GM11168 (cell line): ENCODE results near the gene CLEC18A.

Experiments used
- in situ Hi-C: fragments of 300-500 bp; cut with MboI; formaldehyde crosslinking; loops from one replicate; pipeline ENCODE4 v1.12.0; 2022; ENCODE audit warnings: low sequenced_read_pairs; ENCODE audit not compliant: unreplicated experiment

Gene CLEC18A

GRCh38 chr16:69951017-69951671 lies at the start of gene CLEC18A:
CLEC18A (plus strand) TSS chr16:69951334; CDS start chr16:69951367, 33 bp downstream.
- in situ Hi-C loops, result loop anchor here (25.0 kb wide), 1 partner anchor 236 kb away; no protein-coding TSS in a partner anchor

DNA sequence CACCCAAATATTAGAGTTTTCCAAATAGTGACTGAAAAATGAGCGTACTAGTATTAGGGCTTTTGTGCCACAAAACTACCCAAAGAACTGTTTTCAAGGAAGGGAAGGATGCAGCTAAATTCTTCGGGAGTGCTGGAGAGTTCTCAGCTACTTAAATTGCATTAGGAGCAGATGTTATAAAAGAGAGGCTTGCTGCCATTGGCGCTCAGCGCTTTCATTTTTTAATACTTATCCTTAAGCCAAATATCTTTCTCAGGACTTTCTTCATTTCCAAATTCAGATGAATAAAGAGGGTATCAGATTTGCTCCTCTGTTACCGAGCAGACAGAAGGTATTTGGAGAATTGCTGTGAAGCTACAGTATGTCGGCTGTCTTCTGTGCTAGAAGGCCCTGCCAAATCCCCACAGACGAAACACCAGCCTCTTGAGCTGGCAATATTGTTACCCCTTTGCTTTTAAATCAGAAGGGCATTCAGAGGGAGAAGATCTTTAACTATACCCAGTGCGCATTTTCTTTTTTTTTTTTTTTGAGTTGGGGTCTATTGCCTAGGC lies 47.2 kb upstream of the CLEC18A start:
- in situ Hi-C loops, result no loop called here

DNA sequence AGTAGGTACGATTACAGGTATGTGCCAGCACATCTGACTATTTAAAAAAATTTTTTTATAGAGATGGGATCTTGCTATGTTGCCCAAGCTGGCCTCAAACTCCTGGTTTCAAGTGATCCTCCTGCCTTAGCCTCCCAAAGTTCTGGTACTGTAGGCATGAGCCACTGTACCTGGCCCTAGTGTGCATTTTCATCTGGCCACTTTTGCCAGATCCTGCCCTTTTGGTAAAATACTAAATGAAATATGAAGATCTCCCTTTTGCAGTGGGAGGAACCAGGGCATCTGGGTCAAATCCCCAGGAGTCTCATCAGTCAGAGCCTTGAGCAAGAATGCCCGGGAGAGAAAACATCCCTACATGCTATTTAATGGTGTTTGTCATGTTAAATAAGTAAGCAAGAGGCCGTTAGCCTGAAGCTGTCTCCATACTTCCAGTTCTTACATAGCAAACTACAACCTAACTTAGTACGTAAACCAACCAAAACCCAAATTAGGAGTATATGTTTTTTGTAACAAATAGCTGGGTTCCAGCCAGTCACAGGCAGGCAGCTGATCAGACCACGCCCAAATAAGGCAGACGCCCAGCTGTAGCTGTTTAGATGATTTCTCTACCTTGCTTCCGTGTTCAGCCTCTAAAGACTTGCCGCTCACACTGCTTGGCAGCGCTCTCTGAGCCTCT lies 46.5 kb upstream of the CLEC18A start:
- in situ Hi-C loops, result no loop called here

DNA sequence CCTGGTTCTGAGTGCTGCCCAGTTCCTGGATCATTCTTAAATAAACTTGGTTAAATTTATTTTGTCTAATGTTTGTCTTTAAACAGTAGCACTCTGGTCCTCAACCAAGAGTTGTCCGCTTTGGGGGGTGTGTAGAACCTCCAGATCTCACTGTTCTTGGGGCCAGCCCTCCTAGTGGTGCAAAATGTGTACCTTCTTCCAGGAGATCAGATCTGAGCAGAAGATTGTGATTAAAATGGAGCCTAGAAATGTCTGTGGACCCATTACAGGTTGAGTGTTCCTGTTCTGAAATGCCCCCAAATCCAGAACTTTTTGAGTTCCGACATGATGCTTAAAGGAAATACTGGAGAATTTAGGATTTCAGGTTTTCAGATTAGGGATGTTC lies 46.0 kb upstream of the CLEC18A start:
- in situ Hi-C loops, result no loop called here

- in situ Hi-C loops, result no loop called here
These were observed 44.2 kb upstream of the CLEC18A start for GRCh38 chr16:69906838-69907401.

- in situ Hi-C loops, result no loop called here
These were observed 42.1 kb upstream of the CLEC18A start for GRCh38 chr16:69909043-69909442.

DNA sequence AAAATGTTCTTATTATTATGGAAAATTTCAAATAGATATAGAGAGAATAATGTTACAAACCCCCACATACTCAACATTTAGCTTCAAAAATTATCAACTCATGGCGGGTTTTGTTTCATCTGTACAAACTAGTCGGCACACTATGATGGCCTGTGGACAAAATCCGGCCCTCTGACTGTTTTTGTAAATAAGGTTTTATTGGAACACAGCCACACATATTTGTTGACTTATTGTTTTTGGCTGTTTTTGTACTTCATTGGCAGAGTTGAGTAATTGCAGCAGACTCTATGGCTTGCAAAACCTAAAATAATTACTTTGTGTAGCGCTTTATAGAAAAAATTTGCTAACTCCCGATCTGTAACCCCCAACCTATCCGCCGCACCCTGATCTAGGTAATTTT lies 41.4 kb upstream of the CLEC18A start:
- in situ Hi-C loops, result loop anchor here (10.0 kb wide), 1 partner anchor 105 kb away; no protein-coding TSS in a partner anchor

GRCh38 chr16:69910964-69911363 lies 40.2 kb upstream of the CLEC18A start:
- in situ Hi-C loops, result loop anchor here (10.0 kb wide), 1 partner anchor 106 kb away; no protein-coding TSS in a partner anchor

GRCh38 chr16:69916462-69916861 lies 34.7 kb upstream of the CLEC18A start:
- in situ Hi-C loops, result loop anchor here (10.0 kb wide), 1 partner anchor 112 kb away; no protein-coding TSS in a partner anchor

- in situ Hi-C loops, result loop anchor here (10.0 kb wide), 1 partner anchor 113 kb away; no protein-coding TSS in a partner anchor
These were observed 33.8 kb upstream of the CLEC18A start for GRCh38 chr16:69917311-69917710.

DNA sequence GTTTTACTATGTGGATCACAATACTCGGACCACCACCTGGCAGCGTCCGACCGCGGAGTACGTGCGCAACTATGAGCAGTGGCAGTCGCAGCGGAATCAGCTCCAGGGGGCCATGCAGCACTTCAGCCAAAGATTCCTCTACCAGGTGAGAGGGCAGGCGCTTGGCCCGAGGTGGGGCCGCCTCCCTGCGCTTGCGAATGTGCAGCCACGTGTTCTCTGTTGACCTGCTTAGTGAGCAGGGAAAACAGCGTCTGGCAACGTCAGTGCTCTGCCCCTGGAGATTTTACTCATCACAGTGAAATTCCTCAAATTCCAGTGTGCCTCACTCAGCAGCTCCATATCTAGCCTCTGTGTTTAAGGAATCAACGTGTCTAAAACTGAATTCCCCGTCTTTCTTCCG lies 33.4 kb upstream of the CLEC18A start:
- in situ Hi-C loops, result loop anchor here (10.0 kb wide), 1 partner anchor 113 kb away; no protein-coding TSS in a partner anchor

GRCh38 chr16:69918241-69918640 lies 32.9 kb upstream of the CLEC18A start:
- in situ Hi-C loops, result loop anchor here (10.0 kb wide), 1 partner anchor 113 kb away; no protein-coding TSS in a partner anchor

GRCh38 chr16:69921127-69921526 lies 30.0 kb upstream of the CLEC18A start:
- in situ Hi-C loops, result no loop called here

- in situ Hi-C loops, result no loop called here
These were observed 28.9 kb upstream of the CLEC18A start for GRCh38 chr16:69922200-69922599.

DNA sequence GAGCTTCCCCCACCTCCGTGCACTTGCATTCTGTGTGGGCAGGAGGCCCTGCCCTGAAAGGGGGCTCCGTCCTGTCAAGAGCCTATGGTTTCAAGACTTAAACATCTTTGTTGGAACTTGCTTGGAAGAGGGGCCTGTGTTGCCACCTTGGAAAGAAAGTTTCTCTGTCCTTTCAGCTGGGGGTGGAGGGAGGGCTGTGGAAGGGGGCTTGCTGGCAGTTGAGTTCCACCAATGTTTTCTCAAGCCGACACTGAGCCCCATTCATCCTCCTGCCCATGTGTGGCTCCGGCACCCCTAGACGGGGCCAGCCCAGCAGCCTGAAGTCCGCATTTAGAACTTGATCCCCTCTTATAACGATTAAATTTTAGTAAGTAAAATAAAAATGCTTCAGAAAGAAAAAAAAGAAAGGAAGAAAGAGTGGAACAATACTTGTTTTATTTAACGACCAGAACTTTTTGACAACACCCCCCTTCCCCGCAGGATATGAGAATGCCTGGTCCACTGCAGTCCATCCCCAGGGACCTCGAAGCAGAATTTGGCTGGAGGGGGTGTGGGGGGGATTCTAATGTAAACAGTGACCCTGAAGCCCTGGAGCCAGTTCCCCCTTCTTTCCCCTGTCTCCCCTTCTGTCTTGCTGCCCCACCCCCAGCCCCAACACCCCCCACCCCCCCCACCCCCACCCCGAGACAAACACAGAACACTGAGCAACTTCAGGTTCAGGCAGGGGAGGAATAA lies 26.9 kb upstream of the CLEC18A start:
- in situ Hi-C loops, result no loop called here

GRCh38 chr16:69924777-69925191 lies 26.4 kb upstream of the CLEC18A start:
- in situ Hi-C loops, result no loop called here

DNA sequence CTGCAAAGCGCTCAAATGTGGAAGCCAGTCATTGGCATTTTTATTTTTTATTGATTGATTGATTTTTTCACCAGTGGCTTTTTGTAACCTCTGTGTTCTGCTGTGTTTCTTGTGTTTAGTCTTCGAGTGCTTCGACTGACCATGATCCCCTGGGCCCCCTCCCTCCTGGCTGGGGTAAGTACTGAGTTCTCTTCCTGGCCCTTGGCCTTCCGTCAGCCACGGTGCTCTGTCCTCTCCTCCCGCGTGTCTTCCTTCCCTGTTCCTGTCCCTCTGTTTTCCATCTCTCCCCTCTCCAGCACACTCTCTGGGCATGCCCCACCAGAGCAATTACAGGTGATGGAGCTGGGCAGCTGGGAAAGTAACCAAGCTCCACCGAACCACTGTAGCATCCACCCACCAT lies 25.8 kb upstream of the CLEC18A start:
- in situ Hi-C loops, result no loop called here

- in situ Hi-C loops, result no loop called here
These were observed 24.9 kb upstream of the CLEC18A start for GRCh38 chr16:69926241-69926640.

DNA sequence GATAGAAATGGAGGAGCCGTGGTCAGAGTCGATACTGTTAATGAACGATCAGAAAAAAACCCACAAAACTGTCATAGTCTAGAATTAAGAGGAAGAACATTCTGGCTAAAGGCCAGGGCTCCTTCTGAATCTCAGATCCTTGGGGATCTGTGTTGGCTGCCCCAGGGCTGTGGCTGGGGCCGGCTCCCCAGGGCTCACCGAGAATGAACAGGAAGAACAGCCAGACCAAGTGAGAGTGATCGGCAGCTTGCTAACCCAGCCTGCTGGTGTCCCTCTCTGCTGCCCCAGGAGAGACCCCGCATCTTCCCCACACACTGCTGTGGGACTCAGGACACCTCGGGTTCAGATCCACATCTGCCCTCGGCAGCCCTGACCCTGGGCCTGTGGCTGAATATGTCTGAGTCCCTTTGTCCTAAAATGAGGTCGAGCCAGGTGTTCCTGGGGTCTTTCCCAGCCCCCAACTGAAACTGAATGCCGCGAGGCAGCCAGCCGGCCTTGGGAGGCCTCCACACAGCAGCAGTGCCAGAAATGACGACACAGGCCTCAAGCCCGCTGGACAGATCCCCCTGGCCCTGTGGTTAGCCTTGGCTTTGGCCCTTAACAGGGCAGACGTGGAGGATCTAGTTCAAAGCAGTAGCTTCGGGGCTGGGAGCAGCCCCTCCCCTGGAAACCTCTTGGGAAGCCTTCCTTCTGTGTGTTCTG lies 23.9 kb upstream of the CLEC18A start:
- in situ Hi-C loops, result no loop called here
